OCI-LY1 (cell line): ENCODE measurements around the gene TBX18.

Experiments
- H2AFZ ChIP-seq: fragments of 200-600 bp; sonication (generic), shearing (Covaris generic); 2 replicates; pipeline ENCODE4 v1.6.0; 2014; ENCODE audit warnings: antibody characterized with exemption, mild to moderate bottlenecking, low read length
- H3F3A ChIP-seq: fragments of 200-600 bp; sonication (generic), shearing (Covaris generic); 2 replicates; pipeline ENCODE4 v1.6.0; 2014; ENCODE audit warnings: mild to moderate bottlenecking, antibody characterized with exemption, low read length, moderate library complexity; ENCODE audit not compliant: insufficient read depth
- H3K27ac ChIP-seq: fragments of 200-600 bp; sonication (generic); 2 replicates; pipeline ENCODE4 v1.5.1; 2014; ENCODE audit warnings: low read length, mixed run types, mild to moderate bottlenecking, low read depth; ENCODE audit not compliant: poor library complexity, severe bottlenecking
- H3K27me3 ChIP-seq: fragments of 200-600 bp; sonication (generic); 2 replicates; pipeline ENCODE4 v1.6.0; 2014; ENCODE audit warnings: antibody characterized with exemption, mild to moderate bottlenecking, low read length, moderate library complexity; ENCODE audit not compliant: insufficient read depth
- H3K36me3 ChIP-seq: fragments of 200-600 bp; sonication (generic); 2 replicates; pipeline ENCODE4 v1.6.1; 2014; ENCODE audit warnings: mild to moderate bottlenecking, antibody characterized with exemption, low read length, moderate library complexity, mixed read lengths; ENCODE audit not compliant: insufficient read depth
- H3K4me1 ChIP-seq: fragments of 200-600 bp; sonication (generic); 2 replicates; pipeline ENCODE4 v1.5.1; 2014; ENCODE audit warnings: mild to moderate bottlenecking, low read length, moderate library complexity; ENCODE audit not compliant: insufficient read depth, severe bottlenecking
- H3K4me2 ChIP-seq: fragments of 200-600 bp; sonication (generic), shearing (Covaris generic); 2 replicates; pipeline ENCODE4 v1.6.1; 2014; ENCODE audit warnings: low read length
- H3K4me3 ChIP-seq: fragments of 200-600 bp; sonication (generic); 2 replicates; pipeline ENCODE4 v1.5.1; 2014; ENCODE audit warnings: low read length, low read depth, mild to moderate bottlenecking, mixed read lengths; ENCODE audit not compliant: poor library complexity, severe bottlenecking
- H3K79me2 ChIP-seq: fragments of 200-600 bp; shearing (Covaris generic); 2 replicates; pipeline ENCODE4 v1.6.1; 2016; ENCODE audit warnings: mixed run types, low read length, mixed read lengths; ENCODE audit not compliant: insufficient read depth
- H3K9ac ChIP-seq: fragments of 200-600 bp; sonication (generic), shearing (Covaris generic); 2 replicates; pipeline ENCODE4 v1.6.1; 2014; ENCODE audit warnings: mild to moderate bottlenecking, low read length, mixed read lengths
- H3K9me2 ChIP-seq: fragments of 200-600 bp; sonication (generic), shearing (Covaris generic); 2 replicates; pipeline ENCODE4 v1.6.1; 2014; ENCODE audit warnings: low read depth, mild to moderate bottlenecking, low read length, mixed read lengths
- H3K9me3 ChIP-seq: fragments of 200-600 bp; shearing (Covaris generic); 2 replicates; pipeline ENCODE4 v1.6.1; 2014; ENCODE audit warnings: low read length, mixed read lengths
- H4K20me1 ChIP-seq: fragments of 200-600 bp; sonication (generic), shearing (Covaris generic); 2 replicates; pipeline ENCODE4 v1.6.0; 2016; ENCODE audit warnings: mild to moderate bottlenecking, low read length; ENCODE audit not compliant: insufficient read depth
- EZH2 ChIP-seq: fragments of 200-600 bp; sonication (generic), shearing (Covaris generic); IDR thresholded peaks from 2 replicates; pipeline ENCODE4 v1.8.0; 2017; ENCODE audit warnings: borderline replicate concordance, mixed run types, mild to moderate bottlenecking, antibody characterized with exemption, low read length, moderate library complexity, mixed read lengths
- TF ChIP-seq, protein P1 (sequence below): fragments of 200-600 bp; sonication (generic), shearing (Covaris generic); IDR thresholded peaks from 2 replicates; pipeline ENCODE4 v1.5.1; 2017; ENCODE audit warnings: mild to moderate bottlenecking, antibody characterized with exemption, low read length, moderate library complexity, mixed read lengths

Gene TBX18

DNA sequence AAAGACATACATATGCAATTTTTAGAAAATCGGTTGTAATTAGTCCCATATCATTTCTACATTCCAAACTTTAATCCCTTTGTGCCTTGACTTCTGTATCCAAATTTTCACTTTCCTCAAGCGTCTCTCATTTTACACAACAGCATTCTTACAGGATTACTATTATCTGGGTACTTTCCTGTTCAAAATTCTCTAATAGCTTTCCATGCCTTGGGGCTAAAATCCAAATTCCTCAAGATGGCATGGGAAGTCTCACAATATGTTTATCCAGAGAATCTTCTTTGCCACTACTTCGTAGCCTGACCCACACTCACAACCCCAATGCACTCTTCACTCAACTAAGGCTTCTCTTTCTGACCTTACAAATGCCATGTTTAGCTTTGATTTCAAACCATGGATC, 125.0 kb downstream of the TBX18 start:
- Histone ChIP-seq H4K20me1 (no peaks in the 10 kb centered on the region), H3F3A (no peaks in the 10 kb centered on the region), H3K36me3 (no peaks in the 10 kb centered on the region), H3K27me3 (no peaks in the 10 kb centered on the region), H3K4me1 (no peaks in the 10 kb centered on the region), H3K9me2 (no peaks in the 10 kb centered on the region), H3K4me3 (no peak overlapping the region), H3K27ac (no peak overlapping the region), H3K9ac (no peak overlapping the region), H2AFZ (no peak overlapping the region), H3K79me2 (no peaks in the 10 kb centered on the region), H3K9me3 (no peaks in the 10 kb centered on the region), H3K4me2 (no peak overlapping the region)
- no peak for TF ChIP-seq EZH2
- TF ChIP-seq, protein P1, sequence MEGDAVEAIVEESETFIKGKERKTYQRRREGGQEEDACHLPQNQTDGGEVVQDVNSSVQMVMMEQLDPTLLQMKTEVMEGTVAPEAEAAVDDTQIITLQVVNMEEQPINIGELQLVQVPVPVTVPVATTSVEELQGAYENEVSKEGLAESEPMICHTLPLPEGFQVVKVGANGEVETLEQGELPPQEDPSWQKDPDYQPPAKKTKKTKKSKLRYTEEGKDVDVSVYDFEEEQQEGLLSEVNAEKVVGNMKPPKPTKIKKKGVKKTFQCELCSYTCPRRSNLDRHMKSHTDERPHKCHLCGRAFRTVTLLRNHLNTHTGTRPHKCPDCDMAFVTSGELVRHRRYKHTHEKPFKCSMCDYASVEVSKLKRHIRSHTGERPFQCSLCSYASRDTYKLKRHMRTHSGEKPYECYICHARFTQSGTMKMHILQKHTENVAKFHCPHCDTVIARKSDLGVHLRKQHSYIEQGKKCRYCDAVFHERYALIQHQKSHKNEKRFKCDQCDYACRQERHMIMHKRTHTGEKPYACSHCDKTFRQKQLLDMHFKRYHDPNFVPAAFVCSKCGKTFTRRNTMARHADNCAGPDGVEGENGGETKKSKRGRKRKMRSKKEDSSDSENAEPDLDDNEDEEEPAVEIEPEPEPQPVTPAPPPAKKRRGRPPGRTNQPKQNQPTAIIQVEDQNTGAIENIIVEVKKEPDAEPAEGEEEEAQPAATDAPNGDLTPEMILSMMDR = no peak

DNA sequence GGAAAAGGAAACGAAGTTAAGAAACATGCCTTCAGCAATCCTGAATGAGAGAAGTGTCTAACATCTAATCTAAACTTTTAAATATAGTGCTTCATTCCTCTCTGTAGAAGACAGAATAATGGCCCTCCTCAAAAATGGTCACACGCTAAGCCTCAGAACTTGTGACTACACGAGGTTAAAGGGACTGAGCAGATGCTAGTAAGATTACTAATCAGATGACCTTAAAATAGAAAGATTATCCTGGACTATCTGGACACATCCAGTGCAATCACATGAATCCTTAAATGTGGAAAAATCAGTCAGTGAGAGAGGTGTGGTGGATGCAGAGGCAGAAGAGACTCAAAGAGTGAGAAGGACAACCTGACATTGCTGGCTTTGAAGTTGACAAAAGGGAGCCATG, 126.1 kb downstream of the TBX18 start:
- no peak overlapping the region for H3K4me3 ChIP-seq
- no peaks in the 10 kb centered on the region for H3F3A ChIP-seq
- TF ChIP-seq EZH2 = no peak
- TF ChIP-seq, protein P1 = no peak
- no peaks in the 10 kb centered on the region for H3K36me3 ChIP-seq
- no peaks in the 10 kb centered on the region for H3K9me3 ChIP-seq
- H2AFZ ChIP-seq = no peak overlapping the region
- no peaks in the 10 kb centered on the region for H3K79me2 ChIP-seq
- no peaks in the 10 kb centered on the region for H3K4me1 ChIP-seq
- no peaks in the 10 kb centered on the region for H3K27me3 ChIP-seq
- no peak overlapping the region for H3K4me2 ChIP-seq
- H3K27ac ChIP-seq = no peak overlapping the region
- no peaks in the 10 kb centered on the region for H3K9me2 ChIP-seq
- no peaks in the 10 kb centered on the region for H4K20me1 ChIP-seq
- no peak overlapping the region for H3K9ac ChIP-seq
